NCI-H2029 treated with DMSO at 0.1 percent for 48 hours (cell line): ENCODE data around the gene NOTUM.

Experiments used
- DNase-seq: peaks from one replicate; lab custom pipeline; 2025; lab: John Stamatoyannopoulos, UW

The NOTUM gene

DNA sequence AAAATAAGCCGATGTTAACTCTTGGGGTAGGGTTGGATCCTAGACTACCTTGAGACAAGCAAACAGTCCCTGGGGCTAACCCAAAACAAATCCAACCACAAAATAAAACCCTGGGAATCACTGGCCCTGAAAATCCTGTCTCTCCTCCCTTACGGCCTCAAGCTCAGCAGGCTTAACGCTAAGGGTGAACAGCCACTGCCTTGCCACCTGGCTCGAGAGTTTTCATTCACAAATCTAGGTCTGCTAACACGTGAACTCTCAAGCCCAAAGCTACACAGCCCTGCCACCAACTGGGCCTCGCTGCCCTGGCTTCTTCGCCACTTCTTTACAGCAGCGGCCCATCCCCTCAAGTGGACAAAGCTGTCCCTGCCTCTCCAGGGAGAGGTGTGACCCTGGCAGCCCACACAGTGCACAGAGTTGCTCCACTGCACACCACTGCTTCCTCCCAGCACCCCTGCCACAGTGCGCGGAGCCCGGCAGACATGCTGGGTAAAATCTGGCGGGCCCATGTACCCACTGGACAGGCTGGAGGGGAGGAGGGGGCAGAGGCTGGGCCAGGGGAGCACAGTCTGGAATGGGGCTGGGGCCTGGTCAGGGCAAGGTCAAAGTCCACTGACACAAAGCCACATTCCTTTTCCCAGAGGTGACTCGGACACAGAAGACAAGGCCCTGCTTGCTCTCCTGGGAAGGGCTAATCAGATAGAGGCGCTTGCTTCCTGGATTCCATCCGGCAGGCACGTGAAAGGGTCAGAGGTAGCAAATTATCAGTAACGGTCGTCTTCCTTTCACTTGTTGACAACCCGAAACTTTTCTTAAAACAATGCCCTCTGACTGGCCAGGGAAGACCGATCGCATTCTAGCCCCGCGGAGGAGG lies 50.8 kb downstream of the NOTUM start:
- DNase-seq, result no peak

DNA sequence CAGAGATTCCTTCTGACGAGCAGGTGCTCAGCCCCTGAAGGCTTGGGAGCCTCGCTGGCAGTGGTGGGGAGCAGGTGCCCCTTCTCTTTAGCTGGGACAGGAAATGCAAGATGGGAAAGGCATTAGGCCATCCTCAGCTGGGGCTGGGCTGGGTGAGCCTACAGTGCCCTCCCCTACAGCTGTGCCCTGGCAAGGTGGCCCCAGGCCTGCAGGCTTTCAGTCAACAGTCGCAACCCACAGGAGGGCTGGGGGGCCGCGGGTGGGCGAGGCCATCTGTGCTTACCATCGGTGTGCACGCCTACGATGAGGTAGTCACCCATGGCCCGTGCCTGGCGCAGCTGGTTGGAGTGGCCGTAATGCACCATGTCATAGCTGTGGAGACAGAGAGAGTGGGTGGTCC lies 51.8 kb downstream of the NOTUM start:
- no peak for DNase-seq

DNA sequence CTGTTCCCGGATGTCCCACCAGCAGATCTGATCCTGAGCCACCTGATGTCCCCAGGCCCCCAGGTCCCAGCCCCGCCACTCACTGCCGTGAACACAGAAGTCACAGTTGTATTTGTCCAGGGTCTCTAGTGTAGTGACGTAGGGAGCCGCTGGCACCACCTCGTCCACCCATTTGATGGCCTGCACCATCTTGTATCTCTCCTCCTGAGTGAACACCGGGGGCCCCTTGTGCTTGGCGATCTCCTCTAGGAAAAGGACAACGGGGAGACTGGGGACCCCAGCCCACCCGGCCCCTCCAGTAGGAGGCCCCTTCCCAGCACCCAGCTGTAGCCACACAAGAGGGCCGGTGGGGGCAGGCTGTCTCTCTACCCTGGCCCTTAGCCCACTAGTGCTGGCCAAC lies 52.2 kb downstream of the NOTUM start:
- no peak for DNase-seq

DNA sequence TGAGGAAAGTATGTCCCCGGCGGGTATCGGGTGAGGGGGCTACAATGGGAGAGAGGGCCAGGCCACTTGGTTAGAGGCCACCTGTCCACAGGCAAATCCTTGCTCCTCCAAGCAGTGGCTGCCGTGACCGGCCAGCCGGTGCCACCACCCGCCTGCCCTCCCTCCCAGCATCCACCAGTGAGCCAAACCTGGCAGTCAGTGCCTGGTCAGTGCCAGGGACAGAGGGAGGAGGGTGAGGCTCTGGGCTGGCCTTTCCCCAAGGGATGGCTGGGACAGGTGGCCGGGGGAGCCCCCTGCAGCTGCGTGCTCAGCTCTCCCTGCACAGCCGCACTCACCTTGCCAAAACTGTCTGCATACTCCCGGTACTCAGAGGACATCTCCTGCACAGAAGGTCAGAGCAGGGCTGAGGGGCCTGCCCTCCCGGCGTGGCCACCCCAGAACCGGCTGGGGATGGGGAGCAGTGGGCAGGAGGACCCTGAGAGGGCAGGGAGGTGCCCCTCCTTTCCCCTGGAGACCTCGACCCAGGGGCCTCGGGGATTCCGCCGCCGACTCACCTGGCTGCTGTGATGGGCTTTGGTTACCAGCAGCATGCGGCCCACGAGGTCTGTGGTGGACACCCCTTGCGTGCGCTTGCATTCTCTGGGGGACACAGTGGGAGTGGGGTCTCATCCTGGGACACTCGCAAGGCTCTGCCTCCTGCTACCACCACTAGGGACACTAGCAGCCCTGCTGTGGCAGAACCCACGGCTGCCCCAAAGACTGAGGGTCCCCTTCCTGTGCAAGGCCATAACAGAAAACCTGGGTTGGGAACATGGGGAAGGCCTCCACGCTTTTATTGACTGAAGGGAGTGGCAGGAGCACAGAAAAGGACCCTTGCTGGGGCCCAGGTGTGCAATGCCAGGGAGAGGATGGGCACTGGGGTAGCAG lies 53.5 kb downstream of the NOTUM start:
- no peak for DNase-seq

DNA sequence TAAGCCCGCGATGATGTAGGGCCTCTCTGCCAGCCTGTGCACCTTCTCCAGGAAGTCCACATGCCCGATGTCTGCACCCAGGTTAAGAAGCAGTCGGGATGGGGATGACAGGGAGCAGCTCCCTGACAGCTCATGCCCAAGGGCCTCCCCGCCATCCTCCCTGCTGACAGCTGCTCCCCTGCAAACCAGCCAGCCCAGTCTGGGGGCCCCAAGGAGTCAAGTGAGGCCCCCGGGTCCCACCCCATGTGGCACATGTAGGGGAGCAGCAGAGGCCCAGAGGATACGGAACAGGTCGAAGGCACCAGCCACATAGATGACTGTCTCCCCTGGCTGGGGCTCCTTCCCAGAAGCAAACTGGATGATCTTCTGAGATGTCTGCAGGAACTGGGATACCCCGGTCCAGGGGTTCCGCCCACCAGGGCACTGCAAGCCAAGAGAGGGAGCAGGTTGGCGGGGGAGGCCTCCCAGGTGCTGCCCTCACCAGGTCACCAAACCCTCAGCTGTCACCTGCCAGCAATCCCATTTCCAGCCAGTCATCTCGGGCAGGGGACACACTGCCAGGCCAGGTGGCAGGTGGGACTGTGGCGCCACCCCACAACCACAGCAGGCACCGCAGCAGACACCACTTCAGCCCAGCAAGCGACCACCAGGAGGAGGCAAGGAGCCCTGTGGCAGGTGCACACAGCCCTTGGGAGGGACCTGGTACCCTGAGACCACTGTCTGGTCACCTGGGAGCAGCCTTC lies 54.3 kb downstream of the NOTUM start:
- no peak for DNase-seq

DNA sequence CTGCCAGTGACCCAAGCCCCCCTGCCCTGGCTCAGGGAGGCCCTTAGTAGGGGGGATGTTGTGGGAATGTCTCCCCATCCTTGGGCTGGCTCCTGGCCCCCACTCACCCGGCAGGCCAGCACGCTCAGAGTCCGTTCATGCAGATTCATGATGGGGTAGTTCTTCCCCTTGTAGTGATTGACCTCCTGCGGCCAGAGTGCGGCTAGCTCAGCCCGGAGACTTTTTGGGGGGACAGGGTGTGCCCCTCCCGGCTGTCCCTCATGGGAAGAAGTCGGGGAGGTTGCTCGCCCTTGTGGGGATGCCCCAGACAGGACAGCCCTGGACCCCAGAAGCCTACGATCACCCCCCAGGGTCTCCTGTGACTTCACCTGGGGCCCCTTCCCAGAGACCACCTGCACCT lies 55.0 kb downstream of the NOTUM start:
- no peak for DNase-seq

DNA sequence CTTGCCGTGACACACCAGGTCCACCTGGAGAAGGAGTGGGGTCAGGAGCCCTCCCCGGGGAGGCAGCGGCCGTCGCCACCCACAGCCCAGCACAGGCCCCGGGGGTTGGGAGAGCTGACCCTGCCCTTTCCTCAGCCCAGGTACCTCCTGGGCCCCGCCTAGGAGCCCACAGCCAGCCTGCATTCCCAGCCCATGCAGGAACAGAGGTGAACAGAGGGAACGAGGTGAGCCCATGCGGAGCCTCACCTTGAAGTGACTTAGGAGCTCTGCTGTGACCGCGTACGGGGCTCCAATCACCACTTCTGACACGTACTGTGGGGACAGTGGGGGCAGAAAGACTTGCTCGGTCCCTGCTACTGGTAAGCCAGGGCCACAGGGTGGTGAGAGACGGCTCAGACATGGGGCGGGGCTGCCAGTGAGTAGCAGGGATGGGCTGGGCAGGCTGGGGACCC lies 55.5 kb downstream of the NOTUM start:
- DNase-seq, result no peak

DNA sequence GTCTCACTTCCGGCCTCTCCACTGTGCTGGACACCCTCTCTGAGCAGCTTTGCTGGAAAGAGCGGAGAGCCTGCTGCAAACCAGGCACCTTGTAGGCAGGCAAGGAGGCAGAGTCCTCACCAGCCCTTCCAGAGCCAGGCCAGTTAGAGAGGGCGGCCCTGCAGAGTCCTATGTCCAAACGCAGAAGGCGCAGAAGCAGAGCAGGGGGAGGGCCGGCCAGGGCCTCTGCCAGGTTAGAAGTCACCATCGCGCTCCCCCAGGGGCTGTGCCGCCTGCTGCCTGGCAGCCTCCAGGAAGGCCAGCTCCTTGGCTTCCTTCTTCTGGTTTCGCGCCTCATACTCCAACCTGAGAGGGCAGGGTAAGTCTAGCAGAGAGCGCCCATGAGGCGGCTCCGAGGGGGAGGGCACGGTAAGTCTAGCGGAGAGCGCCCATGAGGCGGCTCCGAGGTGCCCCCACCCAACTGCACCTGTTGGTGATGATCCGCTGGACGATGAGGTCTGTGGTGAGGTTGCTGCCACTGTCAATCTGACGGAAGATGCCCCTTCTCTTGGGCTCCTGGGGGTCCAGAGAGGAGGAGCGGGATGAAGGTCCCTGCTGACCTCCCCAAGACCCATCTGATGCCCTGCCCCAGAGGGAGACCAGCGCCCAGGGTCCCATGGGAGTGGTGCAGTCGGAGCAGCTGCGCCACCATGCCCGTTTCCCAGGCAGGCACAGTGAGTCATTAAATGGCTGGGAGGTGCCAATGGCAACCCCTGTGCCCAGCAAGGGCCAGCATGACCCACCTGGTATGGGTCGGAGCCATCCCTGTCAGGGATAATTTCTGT lies 56.2 kb downstream of the NOTUM start:
- DNase-seq, result no peak

DNA sequence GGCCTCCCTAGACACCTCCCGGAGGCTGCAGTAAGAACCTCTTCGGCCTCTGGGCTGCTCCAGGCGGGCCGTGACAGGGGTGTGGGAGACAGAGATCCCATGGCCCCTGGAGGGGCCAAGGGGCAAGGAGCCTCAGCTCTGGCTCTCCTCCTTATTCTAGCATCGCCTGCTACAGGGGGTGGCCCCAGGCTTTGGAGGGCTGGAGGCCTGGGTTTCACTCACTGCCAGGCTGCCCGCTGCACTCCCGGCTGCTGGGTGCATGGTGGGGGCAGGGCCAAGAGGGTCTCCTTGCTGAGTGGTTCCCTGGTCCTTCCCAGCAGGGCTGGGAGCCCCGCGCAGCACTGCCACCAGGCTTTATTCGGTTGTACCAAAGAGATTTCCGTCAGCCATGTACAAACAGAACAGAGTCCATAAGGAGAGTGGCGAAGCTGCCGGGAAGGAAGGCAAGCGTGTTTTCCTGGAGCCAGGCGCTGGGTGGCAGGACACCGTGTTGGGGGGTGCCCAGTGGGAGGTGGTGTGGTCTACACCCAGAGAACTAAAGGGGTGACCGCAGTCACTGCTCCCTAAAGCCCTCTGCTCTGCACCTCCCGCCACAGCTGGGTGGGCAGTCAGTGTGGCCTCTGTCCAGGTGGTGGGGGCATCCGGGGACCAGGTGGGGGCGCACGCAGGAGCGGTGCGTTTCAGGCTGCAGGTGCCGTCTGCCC lies 56.9 kb downstream of the NOTUM start:
- DNase-seq, result no peak

DNA sequence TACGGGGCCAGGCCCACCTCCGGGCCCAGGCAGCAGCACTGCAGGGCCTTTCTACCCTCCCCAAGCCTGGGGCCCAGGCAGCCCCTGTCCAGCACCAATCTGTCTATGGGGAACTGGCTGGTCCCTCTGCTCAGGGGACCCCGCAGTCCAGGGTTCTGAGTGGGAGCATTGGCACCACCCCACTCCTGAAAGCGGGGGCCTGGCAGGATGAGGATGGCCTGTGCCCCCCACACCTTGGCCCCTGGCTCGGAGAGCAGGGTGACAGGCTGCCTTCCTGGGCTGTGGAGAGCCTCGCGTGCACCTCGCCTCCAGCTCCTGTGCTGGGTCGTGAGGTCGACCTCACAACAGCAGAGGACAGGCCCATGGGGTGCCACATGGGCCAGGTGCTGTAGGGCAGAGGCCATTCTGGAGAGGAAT lies 57.6 kb downstream of the NOTUM start:
- DNase-seq, result no peak

DNA sequence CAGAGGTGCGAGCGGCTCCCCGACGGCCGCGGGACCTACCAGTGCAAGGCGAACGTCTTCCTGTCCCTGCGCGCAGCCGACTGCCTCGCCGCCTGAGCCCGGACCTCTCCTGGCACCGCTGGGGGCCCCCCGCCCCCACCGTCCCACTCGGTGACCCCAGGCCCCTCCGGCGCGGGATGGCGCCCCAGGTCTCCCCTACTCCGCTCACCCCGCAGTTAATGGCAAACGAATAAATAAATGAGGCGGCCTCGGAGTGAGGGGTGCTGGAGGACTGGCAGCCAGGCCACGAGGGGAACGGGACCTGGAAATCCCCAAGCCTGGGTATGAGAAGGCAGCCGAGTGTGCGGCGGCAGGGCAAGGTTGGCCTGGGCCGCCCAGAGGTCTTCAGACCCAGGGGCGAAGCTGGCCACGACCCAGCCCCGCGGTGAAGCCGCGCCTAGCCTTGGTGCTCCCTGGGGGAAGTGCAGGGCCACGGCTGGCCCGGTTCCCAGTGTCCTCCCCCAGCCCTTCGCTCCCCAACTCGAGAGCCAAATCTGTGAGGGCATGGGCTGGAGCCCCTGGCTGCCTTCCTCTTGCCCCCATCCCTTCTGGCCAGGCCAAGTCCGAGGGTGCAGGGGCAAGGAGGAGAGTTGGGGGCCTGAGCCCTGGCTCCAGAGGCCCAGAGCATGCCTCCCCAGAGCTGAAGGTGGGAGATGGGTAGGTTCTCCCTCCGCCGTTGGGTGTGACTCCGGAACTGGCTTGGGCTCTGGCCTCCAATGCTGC lies 58.2 kb downstream of the NOTUM start:
- no peak for DNase-seq
